ENCODE results near the gene STXBP6. TPM values are rescaled to one million over a fixed set of nuclear protein-coding genes. Genes with fewer than 3 reads are reported as not detected.
"Not testable (repeated sequence)": the region's sequence is repeated elsewhere in the genome, so short reads cannot be mapped to it uniquely, and the experiment has no call there.

The STXBP6 gene
- total RNA-seq, 2 donors from 2014 or later, result not detected

DNA sequence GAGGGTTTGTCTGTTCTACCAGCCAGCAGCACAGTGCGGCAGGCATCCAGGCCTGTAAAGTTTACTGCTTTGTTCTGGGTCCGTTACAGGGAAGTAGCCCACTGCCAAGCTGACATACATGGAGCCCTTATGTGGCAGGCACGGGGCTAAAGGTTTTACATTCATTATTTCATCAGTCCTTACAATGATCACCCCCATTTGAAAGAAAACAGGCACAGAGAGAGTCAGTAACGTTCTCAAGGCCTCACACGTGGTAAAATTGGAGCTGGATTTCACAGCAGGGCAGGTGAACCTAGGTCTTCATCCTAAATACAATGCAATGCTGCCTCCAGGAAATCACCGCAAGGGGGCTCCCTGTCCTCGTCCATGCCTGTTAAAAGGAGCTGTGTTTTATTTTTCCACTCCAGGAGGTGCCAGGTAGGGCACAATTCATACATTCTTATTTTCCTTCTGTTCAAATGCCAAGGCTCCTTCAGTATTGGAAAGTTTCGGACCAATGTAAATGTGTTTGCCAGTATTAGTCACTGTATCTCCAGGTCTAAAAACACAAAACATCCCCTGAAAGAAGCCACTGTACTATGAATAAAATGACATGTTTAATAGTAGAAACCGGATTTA, 243.8 kb downstream of the STXBP6 start:
- no peak for ATAC-seq (replicated peaks)
- Mint-ChIP-seq H3K36me3 (ENCODE audit: low read depth) (no peaks in the 10 kb centered on the region), H3K4me1 (peaks cover 3% of the 10 kb centered on the region), H3K4me3 (no peak overlapping the region), H3K27me3 (peaks cover 22% of the 10 kb centered on the region), H3K9me3 (no peaks in the 10 kb centered on the region), H3K27ac (no peak overlapping the region)

- no peaks in the 10 kb centered on the region for H3K9me3 Mint-ChIP-seq
- no peaks in the 10 kb centered on the region for H3K36me3 Mint-ChIP-seq (ENCODE audit: low read depth)
- peaks cover 23% of the 10 kb centered on the region for H3K27me3 Mint-ChIP-seq
- no peak overlapping the region for H3K4me3 Mint-ChIP-seq
- H3K27ac Mint-ChIP-seq, result no peak overlapping the region
- peaks cover 3% of the 10 kb centered on the region for H3K4me1 Mint-ChIP-seq
- no peak for ATAC-seq (replicated peaks)
Measured at GRCh38 chr14:24804552-24805212, 245.3 kb downstream of the STXBP6 start.

DNA sequence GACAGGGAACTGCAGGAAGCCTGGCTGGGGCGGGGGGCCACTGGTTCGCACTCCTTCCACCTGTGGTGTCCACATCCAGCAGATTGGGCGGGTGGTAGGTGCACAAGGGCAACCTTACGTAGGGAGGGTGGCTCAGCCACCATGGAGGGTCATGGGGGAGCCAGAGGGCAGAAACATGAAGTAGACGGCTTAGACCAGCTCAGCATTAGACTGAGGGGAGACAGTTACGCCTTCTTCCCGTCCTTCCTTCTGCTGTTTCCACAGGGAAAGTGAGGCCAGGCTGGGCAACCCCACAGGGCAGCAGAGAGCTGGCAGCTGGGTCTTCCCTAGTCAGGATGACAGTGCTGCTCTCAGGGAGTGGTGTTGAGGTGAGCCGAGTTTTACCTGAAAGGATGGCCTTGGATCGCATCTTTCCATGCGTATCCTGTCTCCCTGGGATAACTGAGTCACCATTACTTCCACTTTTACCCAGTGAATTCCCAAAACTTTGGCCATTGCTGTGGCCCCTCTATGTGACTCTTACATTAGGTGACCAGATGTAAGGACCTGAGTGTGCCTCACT, 245.9 kb downstream of the STXBP6 start:
- no peak for ATAC-seq (replicated peaks)
- Mint-ChIP-seq H3K27ac (no peak overlapping the region), H3K9me3 (no peaks in the 10 kb centered on the region), H3K4me1 (peaks cover 3% of the 10 kb centered on the region), H3K4me3 (no peak overlapping the region), H3K27me3 (peaks cover 20% of the 10 kb centered on the region), H3K36me3 (ENCODE audit: low read depth) (no peaks in the 10 kb centered on the region)

DNA sequence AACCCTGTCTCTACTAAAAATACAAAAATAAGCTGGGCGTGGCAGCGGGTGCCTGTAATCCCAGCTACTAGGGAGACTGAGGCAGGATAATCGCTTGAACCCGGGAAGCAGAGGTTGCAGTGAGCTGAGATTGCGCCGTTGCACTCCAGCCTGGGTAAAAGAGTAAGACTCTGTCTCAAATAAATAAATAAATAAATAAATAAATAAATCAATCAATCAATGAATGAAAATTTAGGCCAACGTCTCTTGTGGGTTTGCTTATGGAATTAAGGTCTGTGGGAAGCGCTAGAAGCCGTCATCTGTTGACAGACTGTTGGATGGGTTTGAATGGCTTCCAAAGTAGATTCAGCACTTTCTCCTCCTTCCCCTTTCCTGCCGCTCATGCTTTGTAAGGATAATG, 246.5 kb downstream of the STXBP6 start:
- H3K4me3 Mint-ChIP-seq; ATAC-seq (replicated peaks); H3K9me3 Mint-ChIP-seq; H3K36me3 Mint-ChIP-seq (ENCODE audit: low read depth); H3K4me1 Mint-ChIP-seq; H3K27ac Mint-ChIP-seq: not testable (repeated sequence)
- H3K27me3 Mint-ChIP-seq, result peaks cover 18% of the 10 kb centered on the region

DNA sequence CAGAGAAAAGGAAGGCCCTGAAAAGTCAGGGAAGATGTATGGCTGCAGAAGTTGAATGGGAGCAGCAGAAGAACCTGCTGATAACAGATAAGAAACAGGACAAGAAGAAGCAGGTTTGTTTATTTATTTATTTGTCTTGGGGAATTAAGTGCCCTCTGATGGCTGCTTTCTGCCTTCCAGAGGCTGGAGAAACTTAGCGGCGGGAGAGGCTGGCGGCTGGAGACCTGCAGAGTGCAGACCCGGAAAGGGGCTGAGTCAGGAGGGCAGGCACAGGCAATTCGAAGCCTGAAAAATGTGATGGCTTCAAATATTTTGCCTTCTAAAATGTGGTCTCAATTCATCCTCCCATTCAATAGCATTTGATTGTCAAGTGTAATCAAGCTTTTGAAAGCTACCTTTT, 247.7 kb downstream of the STXBP6 start:
- ATAC-seq (replicated peaks), result no peak
- H3K9me3 Mint-ChIP-seq, result no peaks in the 10 kb centered on the region
- peaks cover 21% of the 10 kb centered on the region for H3K27me3 Mint-ChIP-seq
- H3K4me1 Mint-ChIP-seq, result peaks cover 3% of the 10 kb centered on the region
- no peak overlapping the region for H3K27ac Mint-ChIP-seq
- H3K36me3 Mint-ChIP-seq (ENCODE audit: low read depth), result no peaks in the 10 kb centered on the region
- no peak overlapping the region for H3K4me3 Mint-ChIP-seq

- Mint-ChIP-seq H3K9me3 (no peaks in the 10 kb centered on the region), H3K4me1 (peaks cover 3% of the 10 kb centered on the region), H3K27ac (no peak overlapping the region), H3K27me3 (peaks cover 13% of the 10 kb centered on the region), H3K4me3 (no peak overlapping the region), H3K36me3 (ENCODE audit: low read depth) (no peaks in the 10 kb centered on the region)
- ATAC-seq (replicated peaks), result no peak
Measured at GRCh38 chr14:24801024-24801423, 248.9 kb downstream of the STXBP6 start.

DNA sequence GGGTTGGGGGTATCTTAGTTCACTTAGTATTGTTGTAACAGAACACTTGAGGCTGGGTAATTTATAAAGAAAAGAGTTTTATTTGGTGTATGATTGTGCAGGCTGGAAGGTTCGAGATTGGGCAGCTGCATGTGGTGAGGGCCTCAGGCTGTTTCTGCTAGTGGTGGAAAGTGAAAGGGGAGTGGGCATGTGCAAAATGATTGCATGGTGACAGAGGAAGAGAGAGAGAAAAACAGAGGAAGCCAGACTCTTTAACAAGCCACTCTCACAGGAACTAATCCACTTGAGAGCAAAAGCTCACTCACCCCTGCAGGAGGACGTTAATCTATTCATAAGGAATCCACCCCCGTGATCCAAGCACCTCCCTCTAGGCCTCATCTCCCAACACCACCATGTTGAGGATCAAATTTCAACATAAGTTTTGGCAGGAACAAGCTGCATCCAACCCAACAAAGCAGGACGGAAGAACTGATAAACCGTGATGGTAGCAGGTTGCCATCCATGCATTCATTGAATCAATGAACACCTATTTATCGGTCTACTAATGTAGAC, 251.0 kb downstream of the STXBP6 start:
- Mint-ChIP-seq H3K4me3 (no peak overlapping the region), H3K4me1 (peaks cover 3% of the 10 kb centered on the region), H3K27me3 (peaks cover 23% of the 10 kb centered on the region), H3K9me3 (no peaks in the 10 kb centered on the region), H3K36me3 (ENCODE audit: low read depth) (no peaks in the 10 kb centered on the region), H3K27ac (no peak overlapping the region)
- no peak for ATAC-seq (replicated peaks)

GRCh38 chr14:24795406-24795805, 254.5 kb downstream of the STXBP6 start:
- Mint-ChIP-seq H3K27me3 (peaks cover 29% of the 10 kb centered on the region), H3K36me3 (ENCODE audit: low read depth) (no peaks in the 10 kb centered on the region), H3K4me1 (no peaks in the 10 kb centered on the region), H3K4me3 (no peak overlapping the region), H3K27ac (no peak overlapping the region), H3K9me3 (no peaks in the 10 kb centered on the region)
- ATAC-seq (replicated peaks), result no peak

DNA sequence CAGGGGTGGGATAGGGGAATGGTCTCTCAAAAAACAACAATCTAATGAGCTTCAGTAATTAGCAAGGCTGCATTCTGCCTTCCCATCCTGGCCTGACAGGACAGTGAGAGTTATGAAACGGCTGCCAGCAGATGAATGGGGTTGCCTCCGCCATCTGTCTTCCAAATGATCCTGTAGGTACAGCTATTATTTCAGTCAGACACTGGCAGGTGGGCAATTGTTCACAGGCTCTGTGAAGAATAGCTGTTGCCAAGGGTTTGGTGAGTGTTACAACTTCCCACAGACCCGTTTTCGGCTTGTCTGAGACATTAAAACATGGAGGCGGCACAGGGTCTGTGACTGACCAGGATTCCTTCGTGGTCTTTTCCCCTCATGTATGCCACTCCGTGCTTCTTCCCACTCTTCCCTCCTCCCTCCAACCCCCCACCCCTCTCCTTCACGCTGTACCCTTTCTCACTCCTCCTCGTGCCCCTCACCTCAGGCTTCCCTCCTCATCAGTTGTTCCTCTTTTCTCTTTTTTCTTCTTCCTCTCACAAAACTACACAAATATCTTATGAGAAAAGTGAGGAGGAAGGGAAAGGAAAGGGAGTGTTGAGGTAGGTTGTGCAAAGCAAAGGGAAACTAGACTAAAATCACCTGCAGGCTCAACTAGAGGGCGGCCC, 255.2 kb downstream of the STXBP6 start:
- Mint-ChIP-seq H3K27ac (no peak overlapping the region), H3K36me3 (ENCODE audit: low read depth) (no peaks in the 10 kb centered on the region), H3K4me1 (no peaks in the 10 kb centered on the region), H3K9me3 (no peaks in the 10 kb centered on the region), H3K27me3 (peaks cover 29% of the 10 kb centered on the region), H3K4me3 (no peak overlapping the region)
- ATAC-seq (replicated peaks), result no peak

- no peak overlapping the region for H3K4me3 Mint-ChIP-seq
Measured at GRCh38 chr14:24790196-24790595, 259.8 kb downstream of the STXBP6 start.

DNA sequence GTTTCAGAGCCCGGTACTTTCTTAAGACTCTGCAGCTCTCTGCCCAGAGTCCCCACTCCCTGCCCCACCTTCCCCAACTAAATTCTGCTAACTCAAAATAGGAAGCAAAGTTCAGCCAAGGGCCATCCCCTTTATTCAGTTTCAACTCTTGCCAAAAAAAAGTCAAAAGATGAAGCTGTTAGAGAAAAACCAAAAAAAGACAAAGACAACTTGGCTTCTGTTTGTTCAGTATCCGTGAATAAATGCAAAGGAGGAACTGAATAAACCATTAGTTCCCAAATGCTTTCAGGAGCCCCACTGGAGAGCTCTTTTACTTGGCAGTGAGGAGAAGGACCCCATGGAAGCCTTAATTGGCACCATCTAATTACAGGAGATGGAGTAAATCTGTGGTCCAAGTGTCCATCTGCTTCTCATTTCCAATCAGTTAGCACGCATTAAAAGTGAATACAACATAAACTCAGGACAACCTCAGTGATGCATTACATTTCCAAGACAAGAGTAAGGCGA, 260.5 kb downstream of the STXBP6 start:
- H3K36me3 Mint-ChIP-seq (ENCODE audit: low read depth), result no peaks in the 10 kb centered on the region
- H3K9me3 Mint-ChIP-seq, result no peaks in the 10 kb centered on the region
- ATAC-seq (replicated peaks), result no peak

More at GRCh38 chr14:24790196-24790595, 259.8 kb downstream of the STXBP6 start:
- Mint-ChIP-seq H3K4me1 (no peaks in the 10 kb centered on the region), H3K27ac (no peak overlapping the region), H3K36me3 (ENCODE audit: low read depth) (no peaks in the 10 kb centered on the region), H3K27me3 (peaks cover 25% of the 10 kb centered on the region), H3K9me3 (no peaks in the 10 kb centered on the region)
- ATAC-seq (replicated peaks), result no peak

DNA sequence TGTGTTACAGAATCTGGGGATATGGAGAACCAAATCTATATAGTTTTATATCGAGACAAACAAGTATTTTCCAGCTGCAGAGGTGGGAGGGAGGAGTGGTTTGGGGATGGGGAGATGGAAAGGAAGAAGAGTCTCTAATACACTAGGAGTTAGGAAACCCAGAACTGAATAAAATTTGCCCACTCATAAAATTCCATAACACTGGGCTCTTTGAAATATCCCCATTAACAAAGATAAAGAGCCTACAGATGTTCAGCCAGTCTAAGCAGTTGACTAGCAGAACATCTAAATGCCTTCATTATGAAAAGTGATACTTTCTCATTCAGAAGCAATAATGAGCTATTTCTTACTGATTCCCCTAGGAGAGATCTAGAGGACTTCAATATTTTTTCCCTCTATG, 264.2 kb downstream of the STXBP6 start:
- Mint-ChIP-seq H3K36me3 (ENCODE audit: low read depth) (no peaks in the 10 kb centered on the region), H3K9me3 (no peaks in the 10 kb centered on the region), H3K27ac (no peak overlapping the region), H3K4me1 (no peaks in the 10 kb centered on the region), H3K4me3 (no peak overlapping the region), H3K27me3 (peaks cover 12% of the 10 kb centered on the region)
- no peak for ATAC-seq (replicated peaks)

More for the DNA sequence above, 260.5 kb downstream of the STXBP6 start:
- no peak overlapping the region for H3K4me3 Mint-ChIP-seq
- H3K27me3 Mint-ChIP-seq, result peaks cover 22% of the 10 kb centered on the region
- no peak overlapping the region for H3K27ac Mint-ChIP-seq
- H3K4me1 Mint-ChIP-seq, result no peaks in the 10 kb centered on the region

DNA sequence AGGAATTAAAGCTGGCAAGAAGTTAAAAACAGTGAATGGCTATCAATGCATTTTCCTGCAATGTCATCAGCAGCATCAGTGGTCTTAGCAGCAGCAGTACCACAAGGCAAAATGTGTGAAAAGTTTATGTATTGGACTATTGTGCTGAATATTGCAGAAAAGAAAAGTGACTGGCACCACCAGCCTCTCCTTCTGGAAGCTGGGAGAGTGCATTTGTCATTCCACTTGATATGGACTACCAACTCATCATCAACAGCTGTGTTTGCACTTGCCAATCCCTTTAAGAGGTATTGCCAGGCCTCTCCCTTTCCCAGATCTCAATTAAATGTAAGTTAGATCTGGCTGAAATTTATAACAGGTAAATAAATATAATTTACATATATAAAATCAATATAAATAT, 265.0 kb downstream of the STXBP6 start:
- Mint-ChIP-seq H3K27me3 (peaks cover 12% of the 10 kb centered on the region), H3K9me3 (no peaks in the 10 kb centered on the region), H3K27ac (no peak overlapping the region), H3K4me1 (no peaks in the 10 kb centered on the region), H3K36me3 (ENCODE audit: low read depth) (no peaks in the 10 kb centered on the region), H3K4me3 (no peak overlapping the region)
- ATAC-seq (replicated peaks), result no peak

DNA sequence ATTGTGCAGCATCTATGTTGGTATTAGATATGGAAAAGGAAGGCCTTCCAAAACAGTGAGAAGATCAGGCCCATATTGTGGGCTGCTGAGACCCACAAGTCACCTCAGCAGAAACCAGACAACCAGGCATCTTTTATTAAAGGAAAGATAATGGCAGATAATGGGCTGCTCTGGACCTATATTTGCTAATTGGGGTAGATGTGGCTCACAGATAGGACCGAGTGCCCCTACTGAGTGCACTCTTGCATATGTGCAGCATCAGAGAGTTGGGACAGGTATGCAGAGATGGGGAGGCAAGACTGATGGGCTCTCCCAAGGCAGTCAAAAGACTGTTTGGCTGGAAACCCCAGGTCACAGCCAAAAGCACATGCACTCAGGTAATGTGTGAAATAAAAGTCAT, 266.2 kb downstream of the STXBP6 start:
- Mint-ChIP-seq H3K4me3 (no peak overlapping the region), H3K36me3 (ENCODE audit: low read depth) (no peaks in the 10 kb centered on the region), H3K27me3 (peaks cover 12% of the 10 kb centered on the region), H3K4me1 (no peaks in the 10 kb centered on the region), H3K9me3 (no peaks in the 10 kb centered on the region), H3K27ac (no peak overlapping the region)
- ATAC-seq (replicated peaks), result no peak

Data from activated T-helper 17 cell treated with anti-CD3 and anti-CD28 coated beads, Interleukin-2, amount 50 U/mL, for 72 hours (primary cell).